KMS-11 (cell line): ENCODE measurements around the gene SLC10A7.

Experiments used
- H2AFZ ChIP-seq: fragments of 200-600 bp; sonication (generic); 2 replicates; pipeline ENCODE4 v1.6.1; 2016; ENCODE audit warnings: antibody characterized with exemption, mixed run types, low read depth
- H3K27ac ChIP-seq: fragments of 200-600 bp; sonication (generic); 2 replicates; pipeline ENCODE4 v1.6.1; 2016; ENCODE audit warnings: mild to moderate bottlenecking, mixed run types
- H3K27me3 ChIP-seq: fragments of 200-600 bp; sonication (generic); 2 replicates; pipeline ENCODE4 v1.6.1; 2017; ENCODE audit warnings: mild to moderate bottlenecking, low read depth, mixed run types, moderate library complexity; ENCODE audit not compliant: insufficient read depth
- H3K36me3 ChIP-seq: fragments of 200-600 bp; sonication (generic); 2 replicates; pipeline ENCODE4 v1.6.1; 2017; ENCODE audit warnings: mild to moderate bottlenecking, mixed run types; ENCODE audit not compliant: insufficient read depth
- H3K4me1 ChIP-seq: fragments of 200-600 bp; sonication (generic); 2 replicates; pipeline ENCODE4 v1.6.1; 2016; ENCODE audit warnings: mild to moderate bottlenecking, low read depth, mixed run types; ENCODE audit not compliant: poor library complexity, severe bottlenecking
- H3K4me2 ChIP-seq: fragments of 200-600 bp; sonication (generic); 2 replicates; pipeline ENCODE4 v1.7.0; 2016; ENCODE audit warnings: mild to moderate bottlenecking, mixed run types
- H3K4me3 ChIP-seq: fragments of 200-600 bp; sonication (generic); IDR thresholded peaks from 2 replicates; pipeline ENCODE4 v1.6.1; 2017; ENCODE audit warnings: low read depth, low read length, mixed read lengths; ENCODE audit not compliant: insufficient read depth
- H3K79me2 ChIP-seq: fragments of 200-600 bp; sonication (generic); 2 replicates; pipeline ENCODE4 v1.6.1; 2016; ENCODE audit warnings: low read depth, mixed run types; ENCODE audit not compliant: insufficient read depth
- H3K9ac ChIP-seq: fragments of 200-600 bp; sonication (generic); 2 replicates; pipeline ENCODE4 v1.6.1; 2016; ENCODE audit warnings: mild to moderate bottlenecking, mixed run types
- H4K20me1 ChIP-seq: fragments of 200-600 bp; sonication (generic); 2 replicates; pipeline ENCODE4 v1.6.1; 2016; ENCODE audit warnings: mild to moderate bottlenecking, mixed run types; ENCODE audit not compliant: insufficient read depth
- CTCF ChIP-seq: fragments of 200-600 bp; sonication (generic); conservative IDR thresholded peaks from 2 replicates; pipeline ENCODE4 v1.6.1; 2017; ENCODE audit warnings: low read depth, mild to moderate bottlenecking, antibody characterized with exemption, low read length, moderate library complexity, mixed read lengths

The SLC10A7 gene

GRCh38 chr4:146478009-146478408 lies 43.7 kb downstream of the SLC10A7 start:
- Histone ChIP-seq H3K36me3 (no peaks in the 10 kb centered on the region), H3K79me2 (no peaks in the 10 kb centered on the region), H3K4me2 (no peak overlapping the region), H3K27ac (no peak overlapping the region), H3K4me1 (no peaks in the 10 kb centered on the region), H4K20me1 (no peaks in the 10 kb centered on the region), H3K27me3 (no peaks in the 10 kb centered on the region), H3K9ac (no peak overlapping the region), H3K4me3 (no peak overlapping the region), H2AFZ (no peak overlapping the region)
- no peak for TF ChIP-seq CTCF

GRCh38 chr4:146477054-146477453 lies 44.7 kb downstream of the SLC10A7 start:
- Histone ChIP-seq H4K20me1 (no peaks in the 10 kb centered on the region), H2AFZ (no peak overlapping the region), H3K4me1 (no peaks in the 10 kb centered on the region), H3K36me3 (no peaks in the 10 kb centered on the region), H3K27ac (no peak overlapping the region), H3K4me2 (no peak overlapping the region), H3K27me3 (no peaks in the 10 kb centered on the region), H3K9ac (no peak overlapping the region), H3K79me2 (no peaks in the 10 kb centered on the region), H3K4me3 (no peak overlapping the region)
- TF ChIP-seq CTCF = no peak

- H3K4me2 ChIP-seq = no peak overlapping the region
- H3K9ac ChIP-seq = no peak overlapping the region
- H3K36me3 ChIP-seq = no peaks in the 10 kb centered on the region
- H3K4me1 ChIP-seq = peaks cover 12% of the 10 kb centered on the region
- H4K20me1 ChIP-seq = no peaks in the 10 kb centered on the region
- no peak overlapping the region for H2AFZ ChIP-seq
- H3K27ac ChIP-seq = no peak overlapping the region
- H3K79me2 ChIP-seq = no peaks in the 10 kb centered on the region
- H3K4me3 ChIP-seq = no peak overlapping the region
- no peak for TF ChIP-seq CTCF
- no peaks in the 10 kb centered on the region for H3K27me3 ChIP-seq
These were observed 49.3 kb downstream of the SLC10A7 start for GRCh38 chr4:146472404-146472803.

GRCh38 chr4:146470604-146471003 lies 51.1 kb downstream of the SLC10A7 start:
- H3K4me1 ChIP-seq = peaks cover 12% of the 10 kb centered on the region

More at GRCh38 chr4:146470604-146471003, 51.1 kb downstream of the SLC10A7 start:
- Histone ChIP-seq H3K36me3 (no peaks in the 10 kb centered on the region), H3K27ac (no peak overlapping the region), H3K4me3 (no peak overlapping the region), H3K79me2 (no peaks in the 10 kb centered on the region), H3K9ac (no peak overlapping the region), H3K4me2 (no peak overlapping the region), H3K27me3 (no peaks in the 10 kb centered on the region), H4K20me1 (no peaks in the 10 kb centered on the region), H2AFZ (no peak overlapping the region)
- TF ChIP-seq CTCF = no peak
